Fibroblast of skin of right biceps (primary cell): ENCODE results near the gene OR2T27.
A peak's percentile ranks its signal among the peaks of the same experiment; 100 is the strongest.
"Not testable (repeated sequence)": the region's sequence is repeated elsewhere in the genome, so short reads cannot be mapped to it uniquely, and the experiment has no call there.

Source experiments
- DNase-seq: peaks from one replicate; pipeline ENCODE4 v3.0.0-alpha.2; 2013

The OR2T27 gene

GRCh38 chr1:248639652-248640051 lies 15.7 kb downstream of the OR2T27 start:
- not testable (repeated sequence) for DNase-seq

- not testable (repeated sequence) for DNase-seq
Observed at GRCh38 chr1:248636612-248637011, 18.7 kb downstream of the OR2T27 start.

GRCh38 chr1:248634991-248635390 lies 20.3 kb downstream of the OR2T27 start, which contains the start of gene OR2T11:
TSS of gene OR2T11 (minus strand) at chr1:248635091. CDS start at chr1:248627128, 7,963 bp downstream.
- not testable (repeated sequence) for DNase-seq

- no peak for DNase-seq
Observed at GRCh38 chr1:248631354-248632008, 23.8 kb downstream of the OR2T27 start.

GRCh38 chr1:248630551-248630950 lies 24.8 kb downstream of the OR2T27 start:
- no peak for DNase-seq

GRCh38 chr1:248627971-248628844 lies 27.1 kb downstream of the OR2T27 start:
- DNase-seq: no peak

GRCh38 chr1:248625971-248626370 lies 29.4 kb downstream of the OR2T27 start:
- no peak for DNase-seq

GRCh38 chr1:248625166-248625565 lies 30.2 kb downstream of the OR2T27 start:
- DNase-seq: no peak

GRCh38 chr1:248622570-248623001 lies 32.7 kb downstream of the OR2T27 start:
- no peak for DNase-seq

- DNase-seq: no peak
Observed at GRCh38 chr1:248621770-248622169, 33.6 kb downstream of the OR2T27 start.

- peak; percentile 3 for DNase-seq
Observed at GRCh38 chr1:248618878-248619277, 36.5 kb downstream of the OR2T27 start.

- DNase-seq: no peak
Observed at GRCh38 chr1:248618119-248618518, 37.2 kb downstream of the OR2T27 start.

- DNase-seq: no peak
Observed at GRCh38 chr1:248613742-248614141, 41.6 kb downstream of the OR2T27 start.

- DNase-seq: no peak
Observed at GRCh38 chr1:248611883-248612414, 43.4 kb downstream of the OR2T27 start.

- no peak for DNase-seq
Observed at GRCh38 chr1:248610301-248610700, 45.0 kb downstream of the OR2T27 start.
